ENCODE measurements around the gene SFN. TPM values are rescaled to one million over a fixed set of nuclear protein-coding genes. Genes with fewer than 3 reads are reported as not detected.
A peak's percentile ranks its signal among the peaks of the same experiment; 100 is the strongest.

SFN gene
- total RNA-seq, 4 donors from 2014 or later, result 0.81 to 51.6 (median 6.9) TPM

DNA sequence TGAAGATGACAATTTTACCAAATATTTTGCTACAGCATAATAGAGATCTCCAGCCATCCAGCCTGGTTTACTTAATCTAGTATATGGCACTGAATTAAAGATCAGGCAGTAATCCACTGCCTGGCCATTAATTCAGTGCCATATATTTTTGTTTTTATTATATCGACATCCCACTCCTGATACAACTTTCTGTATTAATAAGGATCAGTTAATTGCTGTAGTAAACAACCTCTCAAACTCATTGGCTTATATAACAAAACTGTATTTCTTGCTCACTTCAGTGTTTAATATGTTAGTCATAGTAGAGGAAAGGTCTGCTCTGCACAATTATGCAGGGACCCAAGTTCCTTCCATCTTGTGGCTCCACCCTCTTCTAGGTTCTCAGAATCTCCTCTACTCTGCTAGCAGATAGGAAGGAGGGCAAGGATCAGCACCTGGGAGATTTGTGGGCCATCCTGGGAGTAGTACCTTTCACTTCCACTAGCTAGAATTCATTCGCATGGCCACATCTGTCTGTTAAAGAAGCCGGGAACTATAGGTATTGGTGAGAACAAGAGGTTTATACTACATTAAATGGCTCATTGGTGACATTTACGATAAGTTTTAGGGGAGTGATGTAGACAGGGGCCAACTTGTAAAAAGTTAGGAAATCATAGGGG lies 40.1 kb upstream of the SFN start:
- no peak overlapping the region for H3K27ac ChIP-seq
- 91 to 99% methylated on average over 4 of the region's 4 CpGs for WGBS, 2 donors (ENCODE audit: low coverage in 1 of 2)
- no peaks in the 10 kb centered on the region for H3K27me3 ChIP-seq
- H3K9me3 ChIP-seq, result no peaks in the 10 kb centered on the region
- TF ChIP-seq, protein P1, sequence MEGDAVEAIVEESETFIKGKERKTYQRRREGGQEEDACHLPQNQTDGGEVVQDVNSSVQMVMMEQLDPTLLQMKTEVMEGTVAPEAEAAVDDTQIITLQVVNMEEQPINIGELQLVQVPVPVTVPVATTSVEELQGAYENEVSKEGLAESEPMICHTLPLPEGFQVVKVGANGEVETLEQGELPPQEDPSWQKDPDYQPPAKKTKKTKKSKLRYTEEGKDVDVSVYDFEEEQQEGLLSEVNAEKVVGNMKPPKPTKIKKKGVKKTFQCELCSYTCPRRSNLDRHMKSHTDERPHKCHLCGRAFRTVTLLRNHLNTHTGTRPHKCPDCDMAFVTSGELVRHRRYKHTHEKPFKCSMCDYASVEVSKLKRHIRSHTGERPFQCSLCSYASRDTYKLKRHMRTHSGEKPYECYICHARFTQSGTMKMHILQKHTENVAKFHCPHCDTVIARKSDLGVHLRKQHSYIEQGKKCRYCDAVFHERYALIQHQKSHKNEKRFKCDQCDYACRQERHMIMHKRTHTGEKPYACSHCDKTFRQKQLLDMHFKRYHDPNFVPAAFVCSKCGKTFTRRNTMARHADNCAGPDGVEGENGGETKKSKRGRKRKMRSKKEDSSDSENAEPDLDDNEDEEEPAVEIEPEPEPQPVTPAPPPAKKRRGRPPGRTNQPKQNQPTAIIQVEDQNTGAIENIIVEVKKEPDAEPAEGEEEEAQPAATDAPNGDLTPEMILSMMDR (IDR thresholded peaks at IDR 0.05), result no peak
- TF ChIP-seq EP300 (IDR thresholded peaks at IDR 0.05) (no peak), POLR2AphosphoS5 (IDR thresholded peaks at IDR 0.05) (no peak), POLR2A (IDR thresholded peaks at IDR 0.05) (no peak)
- no peaks in the 10 kb centered on the region for H3K36me3 ChIP-seq
- peaks cover 0 to 17% (median 7%) of the 10 kb centered on the region in 3 donors for H3K4me1 ChIP-seq
- H3K4me3 ChIP-seq, result no peak overlapping the region
- ATAC-seq, result no peak

DNA sequence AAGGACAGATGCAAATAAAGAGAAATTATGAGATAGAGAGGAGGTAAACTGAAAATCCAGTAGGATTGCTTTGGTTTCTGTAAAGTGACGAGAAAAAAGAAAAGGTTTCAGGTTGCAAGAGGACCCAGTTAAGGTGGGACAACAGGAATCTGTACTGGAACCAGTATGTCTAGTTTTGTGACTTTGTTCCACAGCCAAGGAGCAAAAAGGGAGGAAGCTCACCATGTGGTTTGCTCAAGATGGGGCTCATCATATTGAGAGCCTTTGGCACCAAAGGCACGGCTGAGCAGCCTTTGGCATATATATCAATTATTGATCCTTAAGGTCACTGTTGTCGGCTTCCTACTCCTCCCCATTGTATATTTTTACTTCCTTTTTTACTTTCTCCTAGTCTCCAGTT lies 38.2 kb upstream of the SFN start:
- no peak for ATAC-seq
- H3K36me3 ChIP-seq, result no peaks in the 10 kb centered on the region
- H3K27ac ChIP-seq, result no peak overlapping the region
- H3K4me1 ChIP-seq, result peaks cover 0 to 36% (median 15%) of the 10 kb centered on the region in 3 donors
- TF ChIP-seq, protein P1 (IDR thresholded peaks at IDR 0.05), result no peak
- TF ChIP-seq EP300 (IDR thresholded peaks at IDR 0.05) (no peak), POLR2AphosphoS5 (IDR thresholded peaks at IDR 0.05) (no peak), POLR2A (IDR thresholded peaks at IDR 0.05) (no peak)
- no peaks in the 10 kb centered on the region for H3K9me3 ChIP-seq
- 90 to 94% methylated on average over 3 of the region's 3 CpGs for WGBS, 2 donors (ENCODE audit: low coverage in 1 of 2)
- H3K4me3 ChIP-seq, result no peak overlapping the region
- H3K27me3 ChIP-seq, result no peaks in the 10 kb centered on the region

DNA sequence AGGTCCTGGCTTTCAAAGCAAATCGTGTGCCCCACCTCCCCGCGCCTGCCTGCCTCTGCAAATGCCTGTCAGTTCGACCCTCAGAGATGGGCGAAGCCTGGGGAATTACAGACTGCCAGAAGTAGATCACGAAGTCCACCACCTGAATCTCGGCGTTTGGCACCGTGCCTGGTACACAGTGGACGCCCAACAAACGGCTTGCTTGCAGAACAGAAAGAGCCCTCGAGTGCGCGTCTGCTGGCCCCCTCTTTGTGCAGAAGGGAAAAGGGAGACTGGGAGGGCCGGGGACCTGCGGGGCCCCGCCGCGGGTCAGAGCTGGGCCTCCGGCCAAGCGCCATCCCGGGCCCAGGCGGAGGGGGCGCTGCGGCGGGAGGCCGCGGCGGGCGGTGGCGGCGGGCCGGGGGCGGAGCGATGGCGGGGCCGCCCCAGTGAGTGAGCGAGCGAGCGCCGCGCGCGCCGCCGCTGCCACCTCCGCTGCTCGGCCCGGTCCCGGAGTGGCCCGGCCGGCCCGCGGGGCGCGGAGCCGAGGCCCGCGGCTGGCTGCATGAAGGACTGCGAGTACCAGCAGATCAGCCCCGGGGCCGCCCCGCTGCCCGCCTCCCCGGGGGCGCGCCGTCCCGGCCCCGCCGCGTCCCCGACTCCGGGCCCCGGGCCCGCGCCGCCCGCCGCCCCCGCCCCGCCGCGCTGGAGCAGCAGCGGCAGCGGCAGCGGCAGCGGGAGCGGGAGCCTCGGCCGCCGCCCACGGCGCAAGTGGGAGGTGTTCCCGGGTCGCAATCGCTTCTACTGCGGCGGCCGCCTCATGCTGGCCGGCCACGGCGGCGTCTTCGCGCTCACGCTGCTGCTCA lies 36.5 kb upstream of the SFN start, which contains the start of gene ZDHHC18:
Gene ZDHHC18 (plus strand): TSS at position 428 of the 845 bp plus-strand sequence. CDS start 117 bp downstream, at position 545.
- Histone ChIP-seq H3K4me1 (peaks cover 0 to 41% (median 15%) of the 10 kb centered on the region in 3 donors), H3K4me3 (peak within 1 kb of the TSS; percentile 77 to 90), H3K36me3 (peaks cover 0 to 2% of the 10 kb centered on the region in 2 donors), H3K27ac (peak within 1 kb of the TSS; percentile 16 to 84 (median 82)), H3K9me3 (no peaks in the 10 kb centered on the region), H3K27me3 (no peaks in the 10 kb centered on the region)
- peak; percentile 95 for ATAC-seq
- TF ChIP-seq POLR2A (IDR thresholded peaks at IDR 0.05) (peak; percentile 21 to 56), POLR2AphosphoS5 (IDR thresholded peaks at IDR 0.05) (no peak)
- TF ChIP-seq, protein P1 (IDR thresholded peaks at IDR 0.05), result peak in 3 of 4 experiments; percentile 67 to 75 (median 71)
- 0% methylated on average over 1 to 2 of the region's 107 CpGs for WGBS, 2 donors (ENCODE audit: low coverage in 1 of 2)

DNA sequence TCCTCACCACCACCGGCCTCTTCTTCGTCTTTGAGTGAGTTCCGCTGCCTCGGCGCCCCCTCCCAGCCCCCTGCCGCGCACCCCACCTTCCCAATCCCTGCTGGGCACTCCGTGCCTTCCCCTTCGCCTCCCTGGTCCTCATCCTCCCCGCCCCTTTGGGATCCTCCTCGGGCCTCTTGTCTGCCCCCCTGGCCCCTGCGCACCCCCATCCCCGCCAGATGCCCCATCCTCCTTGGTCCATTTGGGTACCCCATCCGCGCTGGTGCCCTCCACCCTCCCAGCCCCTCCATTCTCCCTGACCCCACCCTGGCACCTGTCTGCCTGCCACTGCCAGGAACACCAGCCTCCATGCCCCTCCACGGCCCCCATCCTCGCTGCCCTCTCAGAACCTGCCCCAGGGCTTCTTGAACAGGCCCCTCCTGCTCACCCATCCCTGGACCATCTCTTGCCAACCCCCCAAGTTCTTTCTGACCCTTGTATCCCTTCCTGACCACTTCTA lies 35.8 kb upstream of the SFN start:
- H3K4me3 ChIP-seq, result peak overlapping the region; percentile 77 to 90
- WGBS, 2 donors (ENCODE audit: low coverage in 1 of 2), result 0 to 5% methylated on average over 8 to 13 of the region's 17 CpGs
- no peak for TF ChIP-seq POLR2AphosphoS5 (IDR thresholded peaks at IDR 0.05)
- TF ChIP-seq EP300 (IDR thresholded peaks at IDR 0.05), result no peak
- no peak for TF ChIP-seq POLR2A (IDR thresholded peaks at IDR 0.05)
- TF ChIP-seq, protein P1 (IDR thresholded peaks at IDR 0.05), result no peak
- peaks cover 0 to 8% of the 10 kb centered on the region in 2 donors for H3K36me3 ChIP-seq
- no peaks in the 10 kb centered on the region for H3K9me3 ChIP-seq
- peaks cover 0 to 41% (median 15%) of the 10 kb centered on the region in 3 donors for H3K4me1 ChIP-seq
- H3K27ac ChIP-seq, result peak overlapping the region; percentile 9 to 84 (median 82)
- no peak for ATAC-seq
- H3K27me3 ChIP-seq, result no peaks in the 10 kb centered on the region

All from gastroesophageal sphincter (tissue), 4 donors.